ENCODE measurements around the gene SLC30A5.
"Not testable (repeated sequence)": the region's sequence is repeated elsewhere in the genome, so short reads cannot be mapped to it uniquely, and the experiment has no call there.

The SLC30A5 gene

DNA sequence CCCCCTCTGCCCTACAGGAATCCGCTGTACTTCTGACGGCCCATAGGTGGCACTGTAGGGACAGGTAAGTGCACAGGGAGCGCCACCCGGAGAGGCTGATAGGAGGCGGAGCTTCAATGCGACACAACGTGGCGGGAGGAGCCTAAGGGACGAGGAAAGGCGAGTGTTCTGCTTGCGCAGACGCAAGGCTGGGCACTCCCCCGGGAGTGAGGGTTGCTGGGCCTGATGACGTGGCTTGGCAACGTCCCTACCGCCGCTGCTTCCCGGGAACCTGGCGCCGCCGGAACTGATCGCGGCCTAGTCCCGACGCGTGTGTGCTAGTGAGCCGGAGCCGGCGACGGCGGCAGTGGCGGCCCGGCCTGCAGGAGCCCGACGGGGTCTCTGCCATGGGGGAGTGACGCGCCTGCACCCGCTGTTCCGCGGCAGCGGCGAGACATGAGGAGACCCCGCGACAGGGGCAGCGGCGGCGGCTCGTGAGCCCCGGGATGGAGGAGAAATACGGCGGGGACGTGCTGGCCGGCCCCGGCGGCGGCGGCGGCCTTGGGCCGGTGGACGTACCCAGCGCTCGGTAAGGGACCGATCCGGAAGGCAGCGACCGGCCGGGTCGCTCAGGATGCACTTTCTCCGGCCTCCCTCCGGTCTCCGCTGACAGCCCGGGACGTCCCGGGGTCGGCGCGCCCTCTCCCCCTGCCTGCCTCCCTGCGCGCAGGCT is at the start of gene SLC30A5:
Gene SLC30A5 (plus strand): TSS at position 244 of the 712 bp plus-strand sequence. CDS start 242 bp downstream, at position 486.
- Histone ChIP-seq H3K36me3 (ENCODE audit: control insufficient read depth, insufficient read depth, low read length) (peaks cover 14% of the 10 kb centered on the region; the same call in 1 of the 2 replicates), H3K27me3 (ENCODE audit: control insufficient read depth, insufficient read depth, low read length) (no peaks in the 10 kb centered on the region), H3K4me3 (ENCODE audit: low read depth, low read length) (peak within 1 kb of the TSS; percentile 99), H3K4me1 (ENCODE audit: control insufficient read depth, insufficient read depth, low read length) (peaks cover 7% of the 10 kb centered on the region; the same call in 1 of the 2 replicates), H3K9ac (ENCODE audit: low read length) (peak within 1 kb of the TSS; percentile 85), H3K27ac (ENCODE audit: low read depth, low read length) (peak within 1 kb of the TSS; percentile 64; the same call in 1 of the 2 replicates), H3K9me3 (ENCODE audit: control insufficient read depth, insufficient read depth, low read depth, low read length) (no peaks in the 10 kb centered on the region)

DNA sequence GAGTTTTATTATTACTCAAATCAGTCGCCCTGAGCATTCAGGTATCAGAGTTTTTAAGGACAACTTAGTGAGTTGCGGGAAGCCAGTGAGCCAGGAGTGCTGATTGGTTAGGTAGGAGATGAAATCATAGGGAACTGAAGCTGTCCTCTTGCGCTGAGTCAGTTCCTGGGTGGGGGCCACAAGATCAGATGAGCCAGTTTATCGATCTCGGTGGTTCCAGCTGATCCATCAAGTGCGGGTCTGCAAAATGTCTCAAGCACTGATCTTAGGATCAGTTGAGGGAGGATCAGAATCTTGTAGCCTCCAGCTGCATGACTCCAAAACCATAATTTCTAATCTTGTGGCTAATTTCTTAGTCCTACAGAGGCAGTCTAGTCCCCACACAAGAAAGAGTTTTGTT is 48.6 kb upstream of the SLC30A5 start:
- not testable (repeated sequence) for H3K9ac ChIP-seq (ENCODE audit: low read length); H3K27me3 ChIP-seq (ENCODE audit: control insufficient read depth, insufficient read depth, low read length); H3K9me3 ChIP-seq (ENCODE audit: control insufficient read depth, insufficient read depth, low read depth, low read length); H3K36me3 ChIP-seq (ENCODE audit: control insufficient read depth, insufficient read depth, low read length); H3K4me3 ChIP-seq (ENCODE audit: low read depth, low read length); H3K27ac ChIP-seq (ENCODE audit: low read depth, low read length); H3K4me1 ChIP-seq (ENCODE audit: control insufficient read depth, insufficient read depth, low read length)

DNA sequence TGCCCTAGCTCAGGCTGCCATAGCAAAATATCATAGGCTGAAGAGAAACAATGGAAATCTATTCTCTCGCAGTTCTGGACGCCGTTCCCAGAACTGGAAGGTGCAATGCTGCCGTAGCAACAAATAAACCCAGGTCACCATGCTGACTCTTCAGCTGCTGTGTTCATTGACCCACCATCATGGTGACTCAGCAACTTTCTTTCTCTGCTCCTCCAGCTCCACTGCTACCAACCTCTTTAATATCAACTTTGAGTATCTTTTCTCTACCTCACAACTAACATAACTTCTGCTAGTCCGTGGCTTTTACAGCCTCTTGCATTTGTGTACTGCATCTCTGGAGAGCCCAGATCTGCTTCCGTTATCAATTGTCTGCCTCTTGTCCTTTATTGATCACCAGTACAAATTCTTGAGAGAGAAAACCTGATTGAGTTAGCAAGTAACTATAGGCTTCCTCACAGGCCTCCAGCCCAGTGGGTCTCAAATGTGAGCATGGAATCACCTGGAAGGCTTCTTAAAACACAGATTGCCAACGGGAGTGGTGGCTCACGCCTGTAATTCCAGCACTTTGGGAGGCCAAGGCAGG is 47.3 kb upstream of the SLC30A5 start:
- no peak overlapping the region for H3K4me3 ChIP-seq (ENCODE audit: low read depth, low read length)
- H3K27me3 ChIP-seq (ENCODE audit: control insufficient read depth, insufficient read depth, low read length), result no peaks in the 10 kb centered on the region
- H3K4me1 ChIP-seq (ENCODE audit: control insufficient read depth, insufficient read depth, low read length), result 0 out of 2 replicates have a peak, but pooled peaks cover 4% of the 10 kb centered on the region
- H3K36me3 ChIP-seq (ENCODE audit: control insufficient read depth, insufficient read depth, low read length), result no peaks in the 10 kb centered on the region
- H3K9me3 ChIP-seq (ENCODE audit: control insufficient read depth, insufficient read depth, low read depth, low read length), result no peaks in the 10 kb centered on the region
- H3K9ac ChIP-seq (ENCODE audit: low read length), result no peak overlapping the region
- H3K27ac ChIP-seq (ENCODE audit: low read depth, low read length), result no peak overlapping the region

DNA sequence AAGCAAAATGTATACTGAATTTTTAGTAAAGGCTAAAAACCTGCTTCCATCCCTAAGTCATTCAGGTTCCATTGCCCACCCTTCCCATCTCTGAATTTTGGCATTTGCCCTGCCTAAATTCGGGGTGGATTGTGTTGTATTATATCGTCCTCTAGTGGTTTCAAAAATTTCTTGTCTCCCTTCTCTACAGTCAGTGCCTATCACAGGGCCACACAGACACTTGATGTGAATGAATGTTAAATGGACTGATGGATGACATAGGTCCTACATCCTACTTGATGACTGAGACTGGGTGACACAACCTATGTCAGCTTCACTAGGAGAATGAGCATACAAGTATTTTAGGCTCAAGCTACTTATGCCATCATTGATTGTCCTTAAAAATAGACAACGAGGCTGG is 45.6 kb upstream of the SLC30A5 start:
- Histone ChIP-seq H3K9ac (ENCODE audit: low read length) (no peak overlapping the region), H3K27ac (ENCODE audit: low read depth, low read length) (no peak overlapping the region), H3K4me3 (ENCODE audit: low read depth, low read length) (no peak overlapping the region), H3K36me3 (ENCODE audit: control insufficient read depth, insufficient read depth, low read length) (no peaks in the 10 kb centered on the region), H3K27me3 (ENCODE audit: control insufficient read depth, insufficient read depth, low read length) (no peaks in the 10 kb centered on the region), H3K9me3 (ENCODE audit: control insufficient read depth, insufficient read depth, low read depth, low read length) (no peaks in the 10 kb centered on the region), H3K4me1 (ENCODE audit: control insufficient read depth, insufficient read depth, low read length) (0 out of 2 replicates have a peak, but pooled peaks cover 2% of the 10 kb centered on the region)

DNA sequence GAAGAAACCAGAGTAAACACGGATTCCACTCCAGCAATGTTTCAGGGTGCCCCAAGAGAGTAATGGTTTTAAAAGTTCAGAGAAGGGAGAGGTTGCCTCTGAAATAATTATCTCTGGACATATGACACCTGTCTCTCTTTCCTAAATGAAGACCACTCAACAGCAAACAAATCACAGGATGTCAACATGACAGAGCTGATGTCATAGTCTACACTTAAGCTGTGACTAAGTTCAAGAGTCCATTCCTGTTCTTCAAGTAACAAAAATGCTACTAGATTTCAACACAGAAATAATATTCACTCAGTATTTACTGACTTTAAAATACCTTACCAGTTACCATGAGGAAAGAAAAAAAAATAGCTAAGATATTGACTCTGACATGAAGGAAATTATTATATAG is 44.7 kb upstream of the SLC30A5 start:
- no peak overlapping the region for H3K9ac ChIP-seq (ENCODE audit: low read length)
- no peaks in the 10 kb centered on the region for H3K4me1 ChIP-seq (ENCODE audit: control insufficient read depth, insufficient read depth, low read length)
- H3K27ac ChIP-seq (ENCODE audit: low read depth, low read length), result no peak overlapping the region
- H3K9me3 ChIP-seq (ENCODE audit: control insufficient read depth, insufficient read depth, low read depth, low read length), result no peaks in the 10 kb centered on the region
- no peaks in the 10 kb centered on the region for H3K27me3 ChIP-seq (ENCODE audit: control insufficient read depth, insufficient read depth, low read length)
- H3K4me3 ChIP-seq (ENCODE audit: low read depth, low read length), result no peak overlapping the region
- no peaks in the 10 kb centered on the region for H3K36me3 ChIP-seq (ENCODE audit: control insufficient read depth, insufficient read depth, low read length)

DNA sequence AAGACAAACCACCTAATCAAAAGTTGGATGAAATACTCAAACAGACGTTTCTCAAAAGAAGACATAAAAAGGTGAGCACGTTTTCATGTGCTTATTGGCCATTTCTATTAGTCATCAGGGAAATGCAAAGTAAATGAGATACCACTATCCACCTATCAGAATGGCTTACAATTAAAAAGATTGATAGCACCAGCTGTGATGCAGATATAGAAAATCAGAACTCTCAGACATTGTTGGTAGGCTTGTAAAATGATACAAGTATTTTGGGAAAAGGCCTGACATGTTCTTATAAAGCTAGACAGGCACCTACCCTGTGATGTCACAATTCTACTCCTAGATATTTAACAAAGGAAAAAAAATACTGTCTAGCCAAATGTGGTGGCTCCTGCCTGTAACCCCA is 44.0 kb upstream of the SLC30A5 start:
- no peak overlapping the region for H3K9ac ChIP-seq (ENCODE audit: low read length)
- H3K27ac ChIP-seq (ENCODE audit: low read depth, low read length), result no peak overlapping the region
- H3K4me1 ChIP-seq (ENCODE audit: control insufficient read depth, insufficient read depth, low read length), result no peaks in the 10 kb centered on the region
- H3K36me3 ChIP-seq (ENCODE audit: control insufficient read depth, insufficient read depth, low read length), result no peaks in the 10 kb centered on the region
- H3K27me3 ChIP-seq (ENCODE audit: control insufficient read depth, insufficient read depth, low read length), result no peaks in the 10 kb centered on the region
- H3K4me3 ChIP-seq (ENCODE audit: low read depth, low read length), result no peak overlapping the region
- H3K9me3 ChIP-seq (ENCODE audit: control insufficient read depth, insufficient read depth, low read depth, low read length), result no peaks in the 10 kb centered on the region

DNA sequence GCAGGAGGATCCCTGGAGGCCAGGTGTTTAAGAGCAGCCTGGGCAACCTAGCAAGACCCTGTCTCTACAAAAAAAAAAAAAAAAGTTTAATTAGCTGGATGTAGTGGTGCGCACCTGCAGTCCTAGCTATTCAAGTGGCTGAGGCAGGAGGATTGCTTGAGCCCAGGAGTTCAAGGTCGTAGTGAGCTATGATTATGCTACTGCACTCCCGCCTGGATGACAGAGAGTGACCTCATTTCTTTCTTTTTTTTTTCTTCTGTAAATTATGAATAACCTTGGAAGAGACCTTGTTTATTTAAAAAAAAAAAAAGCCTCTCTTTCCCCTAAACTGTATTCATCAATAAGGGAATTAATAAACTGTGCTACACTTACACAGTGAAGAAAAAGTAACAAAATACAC is 43.6 kb upstream of the SLC30A5 start:
- Histone ChIP-seq H3K9me3 (ENCODE audit: control insufficient read depth, insufficient read depth, low read depth, low read length) (no peaks in the 10 kb centered on the region), H3K9ac (ENCODE audit: low read length) (no peak overlapping the region), H3K36me3 (ENCODE audit: control insufficient read depth, insufficient read depth, low read length) (no peaks in the 10 kb centered on the region), H3K27ac (ENCODE audit: low read depth, low read length) (no peak overlapping the region), H3K4me1 (ENCODE audit: control insufficient read depth, insufficient read depth, low read length) (no peaks in the 10 kb centered on the region), H3K4me3 (ENCODE audit: low read depth, low read length) (no peak overlapping the region), H3K27me3 (ENCODE audit: control insufficient read depth, insufficient read depth, low read length) (no peaks in the 10 kb centered on the region)

DNA sequence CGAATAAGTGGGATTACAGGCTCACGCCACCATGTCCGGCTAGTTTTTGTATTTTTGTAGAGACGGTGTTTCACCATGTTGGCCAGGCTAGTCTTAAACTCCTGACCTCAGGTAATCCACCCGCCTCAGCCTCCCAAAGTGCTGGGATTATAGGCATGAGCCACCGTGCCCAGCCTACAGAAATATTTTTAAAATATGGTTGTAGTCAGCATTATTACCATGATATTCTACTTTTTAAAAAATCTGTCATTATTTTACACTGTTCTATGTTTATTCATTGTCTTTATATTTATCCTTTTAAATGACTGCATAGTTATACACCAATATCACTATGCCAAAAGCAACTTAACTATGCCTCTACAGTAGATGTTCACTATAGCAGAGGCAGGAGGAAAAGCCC is 41.6 kb upstream of the SLC30A5 start:
- H3K4me1 ChIP-seq (ENCODE audit: control insufficient read depth, insufficient read depth, low read length), result no peaks in the 10 kb centered on the region
- H3K9ac ChIP-seq (ENCODE audit: low read length), result no peak overlapping the region
- no peak overlapping the region for H3K27ac ChIP-seq (ENCODE audit: low read depth, low read length)
- no peak overlapping the region for H3K4me3 ChIP-seq (ENCODE audit: low read depth, low read length)
- H3K36me3 ChIP-seq (ENCODE audit: control insufficient read depth, insufficient read depth, low read length), result no peaks in the 10 kb centered on the region
- no peaks in the 10 kb centered on the region for H3K9me3 ChIP-seq (ENCODE audit: control insufficient read depth, insufficient read depth, low read depth, low read length)
- no peaks in the 10 kb centered on the region for H3K27me3 ChIP-seq (ENCODE audit: control insufficient read depth, insufficient read depth, low read length)

DNA sequence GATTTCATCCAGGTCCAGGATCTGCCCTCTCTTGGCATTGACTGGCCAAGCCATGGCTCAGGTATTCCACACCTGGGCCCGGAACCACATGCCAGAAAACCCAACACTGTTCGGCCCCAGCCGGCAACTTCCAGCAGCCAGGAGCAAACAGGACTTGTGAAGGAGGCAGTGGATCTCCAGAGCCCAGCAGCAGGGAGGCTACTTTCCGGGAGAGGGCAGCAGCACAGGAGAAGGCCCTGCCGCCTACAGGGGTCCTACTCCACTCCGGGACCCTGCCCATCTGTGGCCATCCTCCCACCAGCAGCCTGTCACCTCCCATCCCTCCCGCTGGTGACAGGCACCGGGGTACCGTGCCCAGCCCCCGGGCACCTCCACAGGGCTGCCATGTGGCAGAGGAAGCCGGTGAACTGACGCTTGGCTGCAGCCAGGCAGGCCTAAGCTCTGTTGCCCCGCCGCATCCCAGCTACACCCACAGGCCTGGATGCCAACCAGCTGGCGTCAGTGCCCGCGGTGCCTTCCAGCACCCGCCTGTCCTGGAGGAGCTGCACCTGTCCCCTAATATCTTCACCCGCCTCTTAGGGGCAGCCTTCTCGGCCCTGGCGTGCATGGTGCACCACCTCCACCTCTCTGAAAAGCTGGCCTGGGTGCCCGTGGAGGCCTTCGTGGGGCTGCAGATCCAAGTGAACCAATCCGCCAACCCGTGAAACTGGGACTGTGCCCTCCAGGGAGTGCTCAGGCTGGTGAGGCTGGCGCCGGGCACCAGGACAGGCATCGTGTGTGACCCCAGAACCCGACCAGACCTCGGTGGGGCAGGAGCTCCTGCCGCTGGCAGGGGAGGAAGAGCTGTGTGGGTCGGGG is 18.9 kb upstream of the SLC30A5 start:
- Histone ChIP-seq H3K4me1 (ENCODE audit: control insufficient read depth, insufficient read depth, low read length) (no peaks in the 10 kb centered on the region), H3K9ac (ENCODE audit: low read length) (no peak overlapping the region), H3K27me3 (ENCODE audit: control insufficient read depth, insufficient read depth, low read length) (no peaks in the 10 kb centered on the region), H3K36me3 (ENCODE audit: control insufficient read depth, insufficient read depth, low read length) (no peaks in the 10 kb centered on the region), H3K4me3 (ENCODE audit: low read depth, low read length) (no peak overlapping the region), H3K27ac (ENCODE audit: low read depth, low read length) (no peak overlapping the region), H3K9me3 (ENCODE audit: control insufficient read depth, insufficient read depth, low read depth, low read length) (no peaks in the 10 kb centered on the region)

DNA sequence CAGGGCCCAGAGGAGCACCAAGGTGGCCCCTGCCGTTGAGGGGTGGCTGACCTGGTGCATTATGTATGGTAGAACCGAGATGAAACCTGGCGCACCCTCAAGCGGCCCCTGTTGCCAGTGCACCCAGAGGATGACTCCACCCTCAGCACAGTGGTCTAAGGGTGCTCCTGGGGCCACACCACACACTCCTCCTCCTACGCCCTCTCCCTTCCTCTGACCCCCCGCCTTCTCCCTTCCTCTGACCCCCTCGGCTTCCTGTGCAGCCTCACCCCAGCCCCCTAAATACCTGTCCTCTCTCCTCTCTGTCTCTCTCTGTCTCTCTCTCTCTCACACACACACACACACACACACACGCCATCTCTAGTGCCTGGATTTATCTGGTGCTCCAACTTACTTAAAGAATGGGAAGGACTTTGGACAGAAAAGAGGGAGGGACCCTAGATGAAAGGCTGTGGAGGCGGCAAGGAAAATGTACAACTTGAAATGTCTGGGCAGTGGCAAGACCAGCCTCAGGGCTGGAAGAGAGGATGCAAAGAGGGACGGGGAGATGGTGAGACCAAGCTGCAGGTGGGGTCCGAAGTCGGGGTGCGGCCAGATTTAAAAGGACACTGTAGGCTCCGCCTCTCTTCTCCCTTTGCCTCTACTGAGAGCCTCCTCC is 18.2 kb upstream of the SLC30A5 start:
- H3K27ac ChIP-seq (ENCODE audit: low read depth, low read length), result no peak overlapping the region
- no peak overlapping the region for H3K4me3 ChIP-seq (ENCODE audit: low read depth, low read length)
- H3K9me3 ChIP-seq (ENCODE audit: control insufficient read depth, insufficient read depth, low read depth, low read length), result no peaks in the 10 kb centered on the region
- no peaks in the 10 kb centered on the region for H3K27me3 ChIP-seq (ENCODE audit: control insufficient read depth, insufficient read depth, low read length)
- H3K9ac ChIP-seq (ENCODE audit: low read length), result no peak overlapping the region
- no peaks in the 10 kb centered on the region for H3K36me3 ChIP-seq (ENCODE audit: control insufficient read depth, insufficient read depth, low read length)
- no peaks in the 10 kb centered on the region for H3K4me1 ChIP-seq (ENCODE audit: control insufficient read depth, insufficient read depth, low read length)
